Lower leg skin (tissue), 4 donors: ENCODE data around the gene PACRG. TPM values are rescaled to one million over a fixed set of nuclear protein-coding genes. Genes with fewer than 3 reads are reported as not detected.

ENCODE experiments used
- DNase-seq, 2 donors: peaks; one replicate each; pipeline ENCODE4 v3.0.0-alpha.2; 2019; ENCODE audit warnings: low spot score in 2 of 2
- H3K4me3 ChIP-seq: fragments of 200-600 bp; sonication (generic); 2 replicates; pipeline ENCODE4 v1.5.1; 2017; ENCODE audit warnings: mild to moderate bottlenecking, low read depth; ENCODE audit not compliant: poor library complexity, severe bottlenecking
- POLR2A ChIP-seq, 2 donors: fragments of 450-650 bp; IDR thresholded peaks; one replicate each; pipeline ENCODE4 v1.6.1; 2016 to 2017; ENCODE audit warnings: antibody characterized with exemption in 2 of 2, mild to moderate bottlenecking in 1 of 2, moderate library complexity in 1 of 2
- WGBS, 2 donors: methylation state at CpG; one replicate each; pipeline ENCODE4 v1.1.5; 2018; 5-methylcytosine and 5-hydroxymethylcytosine counted together
- intact Hi-C: fragments of 100-400 bp; cut with DNase I; formaldehyde crosslinking; loops from one replicate; pipeline ENCODE4 v1.15.0; 2023; ENCODE audit warnings: low total_unique reads
- total RNA-seq, 4 donors: library from RNA; depleted of rRNA; stranded (reverse); fragments of >200 nt; gene quantifications; one replicate each; pipeline ENCODE4 v1.1.0, GENCODE V29; 2016
- TF ChIP-seq, protein P1 (sequence below), 3 donors: fragments of 450-650 bp; IDR thresholded peaks; one replicate each; pipeline ENCODE4 v1.5.1; 2016; ENCODE audit warnings: antibody characterized with exemption in 3 of 3, mild to moderate bottlenecking in 3 of 3, moderate library complexity in 2 of 3

Gene PACRG
- total RNA-seq, 4 donors from 2014 or later = 0.38 to 3.9 (median 3.4) TPM; not detected in 1

- intact Hi-C loops = no loop called here
These were observed 371.9 kb downstream of the PACRG start for GRCh38 chr6:163099621-163100171.

DNA sequence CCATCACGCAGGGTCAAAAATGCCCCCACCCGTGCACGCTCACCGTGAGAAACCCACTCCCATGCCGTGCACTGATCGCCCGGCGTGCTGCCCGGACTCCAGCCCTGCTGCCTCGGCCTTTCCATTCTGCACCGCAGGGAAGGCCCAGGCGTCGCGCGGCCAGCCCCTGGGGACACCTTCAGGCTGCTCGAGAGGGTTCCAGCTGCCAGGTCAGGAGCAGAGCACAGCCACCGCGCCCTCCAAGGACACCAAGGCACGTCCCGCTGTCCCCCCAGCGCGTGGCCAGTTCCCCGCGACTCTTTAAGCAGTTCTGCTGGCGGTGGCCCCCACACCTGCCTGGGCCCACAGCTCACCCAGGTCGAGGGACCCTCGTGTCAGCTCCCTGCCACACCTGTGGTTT, 372.5 kb downstream of the PACRG start:
- no peak for DNase-seq
- TF ChIP-seq, protein P1, sequence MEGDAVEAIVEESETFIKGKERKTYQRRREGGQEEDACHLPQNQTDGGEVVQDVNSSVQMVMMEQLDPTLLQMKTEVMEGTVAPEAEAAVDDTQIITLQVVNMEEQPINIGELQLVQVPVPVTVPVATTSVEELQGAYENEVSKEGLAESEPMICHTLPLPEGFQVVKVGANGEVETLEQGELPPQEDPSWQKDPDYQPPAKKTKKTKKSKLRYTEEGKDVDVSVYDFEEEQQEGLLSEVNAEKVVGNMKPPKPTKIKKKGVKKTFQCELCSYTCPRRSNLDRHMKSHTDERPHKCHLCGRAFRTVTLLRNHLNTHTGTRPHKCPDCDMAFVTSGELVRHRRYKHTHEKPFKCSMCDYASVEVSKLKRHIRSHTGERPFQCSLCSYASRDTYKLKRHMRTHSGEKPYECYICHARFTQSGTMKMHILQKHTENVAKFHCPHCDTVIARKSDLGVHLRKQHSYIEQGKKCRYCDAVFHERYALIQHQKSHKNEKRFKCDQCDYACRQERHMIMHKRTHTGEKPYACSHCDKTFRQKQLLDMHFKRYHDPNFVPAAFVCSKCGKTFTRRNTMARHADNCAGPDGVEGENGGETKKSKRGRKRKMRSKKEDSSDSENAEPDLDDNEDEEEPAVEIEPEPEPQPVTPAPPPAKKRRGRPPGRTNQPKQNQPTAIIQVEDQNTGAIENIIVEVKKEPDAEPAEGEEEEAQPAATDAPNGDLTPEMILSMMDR (IDR thresholded peaks at IDR 0.05) = no peak
- no peak for TF ChIP-seq POLR2A (IDR thresholded peaks at IDR 0.05)
- WGBS, 2 donors = 97% methylated on average over 27 of the region's 27 CpGs
- no peak overlapping the region for H3K4me3 ChIP-seq
- intact Hi-C loops = no loop called here

More at GRCh38 chr6:163099621-163100171, 371.9 kb downstream of the PACRG start:
- no peak overlapping the region for H3K4me3 ChIP-seq
- WGBS, 2 donors = 93 to 94% methylated on average over 26 to 27 of the region's 27 CpGs
- no peak for TF ChIP-seq POLR2A (IDR thresholded peaks at IDR 0.05)
- TF ChIP-seq, protein P1 (IDR thresholded peaks at IDR 0.05) = no peak
- no peak for DNase-seq

- intact Hi-C loops = no loop called here
- DNase-seq = no peak
- TF ChIP-seq, protein P1 (IDR thresholded peaks at IDR 0.05) = no peak
- no peak for TF ChIP-seq POLR2A (IDR thresholded peaks at IDR 0.05)
- 87 to 96% methylated on average over 2 of the region's 2 CpGs for WGBS, 2 donors
- no peak overlapping the region for H3K4me3 ChIP-seq
These were observed 385.7 kb downstream of the PACRG start for GRCh38 chr6:163113358-163113962.

GRCh38 chr6:163118941-163119340, 391.2 kb downstream of the PACRG start:
- H3K4me3 ChIP-seq = no peak overlapping the region
- no peak for TF ChIP-seq POLR2A (IDR thresholded peaks at IDR 0.05)
- TF ChIP-seq, protein P1 (IDR thresholded peaks at IDR 0.05) = no peak
- intact Hi-C loops = no loop called here
- no peak for DNase-seq
- WGBS, 2 donors = 94 to 97% methylated on average over 6 of the region's 6 CpGs

GRCh38 chr6:163120223-163120622, 392.4 kb downstream of the PACRG start:
- intact Hi-C loops = no loop called here
- DNase-seq = no peak
- TF ChIP-seq, protein P1 (IDR thresholded peaks at IDR 0.05) = no peak
- no peak for TF ChIP-seq POLR2A (IDR thresholded peaks at IDR 0.05)
- WGBS, 2 donors = 87 to 90% methylated on average over 3 of the region's 3 CpGs
- H3K4me3 ChIP-seq = no peak overlapping the region
